ENCODE results near the gene HDAC4. TPM values are rescaled to one million over a fixed set of nuclear protein-coding genes. Genes with fewer than 3 reads are reported as not detected.

Gene HDAC4
- total and polyA plus RNA-seq, 2 of the 4 experiments (the other 2 are of a cell fraction), result 4.1 to 7.2 TPM

- H4K8ac ChIP-seq (ENCODE audit: low read depth in 2 of 2, low read length in 2 of 2), result no peak overlapping the region
- H3K27ac ChIP-seq (ENCODE audit: insufficient read depth, low read length), result no peak overlapping the region
- 0 out of 2 replicates have a peak, but pooled peaks cover 7% of the 10 kb centered on the region for H3K9me1 ChIP-seq (ENCODE audit: insufficient read depth, low read length)
- H2BK20ac ChIP-seq (ENCODE audit: low read depth, low read length), result no peak overlapping the region
- H2AK9ac ChIP-seq (replicated peaks; ENCODE audit: low read depth, low read length, poor library complexity), result no peak overlapping the region
- no peak overlapping the region for H4K91ac ChIP-seq (ENCODE audit: insufficient read depth, low read depth, low read length)
- BruUV-seq (replicated peaks), result no TSS peak
- in situ Hi-C loops (cut with MboI; ENCODE audit: low sequenced_read_pairs), result no loop called here
- H2AFZ ChIP-seq (replicated peaks; ENCODE audit: low read length, poor library complexity), result no peak overlapping the region
- H3K9ac ChIP-seq (ENCODE audit: low read depth, low read length), result no peak overlapping the region
- H3K4me3 ChIP-seq (ENCODE audit: insufficient read depth, low read depth, low read length), result no peak overlapping the region
- no peak overlapping the region for H4K5ac ChIP-seq (ENCODE audit: low read depth, low read length)
- H3K9me3 ChIP-seq (ENCODE audit: control insufficient read depth, insufficient read depth, low read length), result no peaks in the 10 kb centered on the region
- no peak overlapping the region for H2BK15ac ChIP-seq (ENCODE audit: low read depth, low read length)
- no peak for DNase-seq
- no peak overlapping the region for H3K4ac ChIP-seq (ENCODE audit: low read depth, low read length)
- dilution Hi-C loops (cut with HindIII; ENCODE audit: low sequenced_read_pairs, unreplicated experiment), result no loop called here
- no peak for ATAC-seq (ENCODE audit: low read depth)
- no peak overlapping the region for H2AK5ac ChIP-seq (ENCODE audit: low read depth, low read length)
- H3K23ac ChIP-seq (ENCODE audit: low read depth, low read length), result no peak overlapping the region
- peaks cover 5% of the 10 kb centered on the region; the same call in 1 of the 2 replicates for H3K4me1 ChIP-seq (ENCODE audit: control insufficient read depth, insufficient read depth, low read length)
- POLR2A ChIA-PET (ENCODE audit: unreplicated experiment), result no interaction called here
- peaks cover 24 to 46% of the 10 kb centered on the region in 2 experiments for H3K79me1 ChIP-seq (ENCODE audit: low read depth in 1 of 2, low read length in 2 of 2)
- peaks cover 37% of the 10 kb centered on the region for H4K20me1 ChIP-seq (ENCODE audit: insufficient read depth, low read length)
- WGBS, 2 experiments (ENCODE audit: extremely low coverage in 2 of 2, insufficient read length in 1 of 2), result 85% methylated on average over 8 of the region's 19 CpGs; no CpG with 5 or more reads in 1 of the 2 experiments
- no peak overlapping the region for H3K4me2 ChIP-seq (ENCODE audit: low read depth, low read length)
- no peak overlapping the region for H2BK5ac ChIP-seq (ENCODE audit: low read depth, low read length, poor library complexity, severe bottlenecking)
- TF ChIP-seq USF2 (IDR thresholded peaks at IDR 0.05; ENCODE audit: low read depth, low read length), result no peak
- no peak for TF ChIP-seq NFE2L2 (IDR thresholded peaks at IDR 0.05; ENCODE audit: low read depth, low read length)
- TF ChIP-seq SMC3 (IDR thresholded peaks at IDR 0.05; ENCODE audit: low read depth, low read length), result no peak
- TF ChIP-seq RAD21 (IDR thresholded peaks at IDR 0.05; ENCODE audit: low read length), result no peak
- no peak for TF ChIP-seq RCOR1 (IDR thresholded peaks at IDR 0.05; ENCODE audit: insufficient replicate concordance, low read length)
- no peak overlapping the region for H3K56ac ChIP-seq (ENCODE audit: extremely low read depth, insufficient read depth, low read length)
- intact Hi-C loops (cut with micrococcal nuclease), result no loop called here
- no peak overlapping the region for H3K14ac ChIP-seq (replicated peaks; ENCODE audit: low read depth, low read length)
- no peak overlapping the region for H3K18ac ChIP-seq (ENCODE audit: low read depth, low read length)
- H3K36me3 ChIP-seq (ENCODE audit: control insufficient read depth, insufficient read depth, low read length), result no peaks in the 10 kb centered on the region
- H2BK120ac ChIP-seq (ENCODE audit: low read depth, low read length), result no peak overlapping the region
- H3K27me3 ChIP-seq (ENCODE audit: control insufficient read depth, insufficient read depth, low read length), result no peaks in the 10 kb centered on the region
- CTCF ChIA-PET, result no interaction called here
Observed at GRCh38 chr2:239212929-239213642, 187.7 kb downstream of the HDAC4 start.

All from IMR-90 (cell line).